GM06990 (cell line): ENCODE measurements around the gene HS6ST2.
A peak's percentile ranks its signal among the peaks of the same experiment; 100 is the strongest.

ENCODE experiments used
- DNase-seq: peaks from one replicate; pipeline ENCODE4 v3.0.0-alpha.2; 2011; ENCODE audit not compliant: insufficient read length; ENCODE audit errors: extremely low read depth
- H3K27me3 ChIP-seq: replicated peaks from 2 replicates; pipeline ENCODE4 v1.6.0; 2011; ENCODE audit warnings: low read length; ENCODE audit not compliant: control insufficient read depth, insufficient read depth
- H3K36me3 ChIP-seq: 2 replicates; pipeline ENCODE4 v1.5.1; 2011; ENCODE audit warnings: low read length; ENCODE audit not compliant: control insufficient read depth, insufficient read depth
- H3K4me3 ChIP-seq: replicated peaks from 2 replicates; pipeline ENCODE4 v1.5.1; 2011; ENCODE audit warnings: low read depth, mild to moderate bottlenecking, control low read depth, low read length
- TF ChIP-seq, protein P1 (sequence below): IDR thresholded peaks from 2 replicates; pipeline ENCODE4 v1.5.1; 2011; ENCODE audit warnings: low read length, control low read depth, mild to moderate bottlenecking, inconsistent platforms; ENCODE audit not compliant: insufficient read depth, poor library complexity, severe bottlenecking

Gene HS6ST2

DNA sequence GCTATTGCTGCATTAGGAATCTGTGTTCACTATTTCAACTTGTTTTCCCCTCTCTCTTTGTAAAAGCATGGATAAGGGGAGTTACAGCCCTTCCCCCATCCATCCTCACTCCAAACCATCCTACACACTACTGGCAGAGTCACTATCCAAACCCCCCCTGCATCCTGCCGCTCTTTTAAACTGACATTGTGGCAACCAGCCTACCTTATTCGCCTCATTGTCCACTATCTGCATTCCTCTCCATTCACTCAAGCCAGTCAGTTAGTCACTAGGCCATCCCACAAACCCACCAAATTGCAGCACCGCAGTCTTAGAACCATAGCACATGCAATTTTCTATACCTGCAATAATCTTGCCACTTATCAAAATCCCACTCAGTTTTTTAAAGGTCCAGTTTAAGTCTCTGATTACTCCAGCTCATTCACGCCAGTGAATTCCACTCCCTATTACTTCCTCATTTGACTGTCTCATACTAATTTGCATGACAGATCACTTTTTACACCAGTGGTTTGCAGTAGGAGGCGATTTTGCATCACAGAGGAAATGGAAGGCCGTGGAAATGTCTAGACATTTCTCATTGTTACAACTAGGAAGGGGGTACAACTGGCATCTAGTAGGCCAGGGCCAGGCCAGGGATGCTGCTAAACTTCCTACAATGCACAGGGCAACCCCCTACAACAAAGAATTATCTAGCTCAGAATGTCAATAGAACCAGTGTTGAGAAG is 181.8 kb downstream of the HS6ST2 start:
- DNase-seq: no peak
- Histone ChIP-seq H3K27me3 (no peaks in the 10 kb centered on the region; the same call in none of the 2 replicates), H3K36me3 (no peaks in the 10 kb centered on the region), H3K4me3 (no peak overlapping the region)
- TF ChIP-seq, protein P1, sequence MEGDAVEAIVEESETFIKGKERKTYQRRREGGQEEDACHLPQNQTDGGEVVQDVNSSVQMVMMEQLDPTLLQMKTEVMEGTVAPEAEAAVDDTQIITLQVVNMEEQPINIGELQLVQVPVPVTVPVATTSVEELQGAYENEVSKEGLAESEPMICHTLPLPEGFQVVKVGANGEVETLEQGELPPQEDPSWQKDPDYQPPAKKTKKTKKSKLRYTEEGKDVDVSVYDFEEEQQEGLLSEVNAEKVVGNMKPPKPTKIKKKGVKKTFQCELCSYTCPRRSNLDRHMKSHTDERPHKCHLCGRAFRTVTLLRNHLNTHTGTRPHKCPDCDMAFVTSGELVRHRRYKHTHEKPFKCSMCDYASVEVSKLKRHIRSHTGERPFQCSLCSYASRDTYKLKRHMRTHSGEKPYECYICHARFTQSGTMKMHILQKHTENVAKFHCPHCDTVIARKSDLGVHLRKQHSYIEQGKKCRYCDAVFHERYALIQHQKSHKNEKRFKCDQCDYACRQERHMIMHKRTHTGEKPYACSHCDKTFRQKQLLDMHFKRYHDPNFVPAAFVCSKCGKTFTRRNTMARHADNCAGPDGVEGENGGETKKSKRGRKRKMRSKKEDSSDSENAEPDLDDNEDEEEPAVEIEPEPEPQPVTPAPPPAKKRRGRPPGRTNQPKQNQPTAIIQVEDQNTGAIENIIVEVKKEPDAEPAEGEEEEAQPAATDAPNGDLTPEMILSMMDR: no peak

DNA sequence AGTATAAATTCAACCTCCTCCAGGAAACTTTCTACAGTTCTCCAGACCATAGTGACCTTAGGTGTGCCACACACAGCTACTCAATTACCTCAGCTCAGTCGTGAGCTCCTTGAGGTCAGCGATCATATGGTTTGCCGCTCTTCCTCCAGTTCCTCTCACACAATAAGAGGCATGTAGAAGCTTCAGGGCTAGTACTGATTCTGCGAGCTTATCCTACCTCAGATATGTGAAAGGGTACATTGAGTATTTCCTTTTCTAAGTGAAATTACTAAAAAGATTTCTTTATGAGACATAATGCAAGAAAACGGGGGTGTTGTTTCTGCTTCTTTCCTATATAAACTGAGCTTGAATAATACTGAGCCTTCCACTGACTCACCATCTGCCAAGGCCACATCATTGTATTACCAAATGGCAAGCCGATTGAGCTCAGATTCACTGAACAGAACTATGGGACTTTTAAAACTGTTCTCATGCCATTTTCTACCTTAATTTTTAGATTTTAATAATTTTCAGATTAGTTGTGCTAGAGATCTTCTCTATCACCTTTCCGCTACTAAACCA is 183.1 kb downstream of the HS6ST2 start:
- Histone ChIP-seq H3K36me3 (no peaks in the 10 kb centered on the region), H3K27me3 (no peaks in the 10 kb centered on the region; the same call in 1 of the 2 replicates), H3K4me3 (no peak overlapping the region)
- DNase-seq: peak; percentile 2
- TF ChIP-seq, protein P1: no peak

GRCh38 chrX:132774010-132774714 is 184.3 kb downstream of the HS6ST2 start:
- Histone ChIP-seq H3K4me3 (no peak overlapping the region), H3K27me3 (no peaks in the 10 kb centered on the region), H3K36me3 (no peaks in the 10 kb centered on the region)
- TF ChIP-seq, protein P1: no peak
- DNase-seq: no peak

- no peaks in the 10 kb centered on the region for H3K36me3 ChIP-seq
- no peak overlapping the region for H3K4me3 ChIP-seq
- no peak for DNase-seq
- TF ChIP-seq, protein P1: no peak
- H3K27me3 ChIP-seq: no peaks in the 10 kb centered on the region; the same call in 1 of the 2 replicates
Observed at GRCh38 chrX:132769609-132770008, 188.8 kb downstream of the HS6ST2 start.

DNA sequence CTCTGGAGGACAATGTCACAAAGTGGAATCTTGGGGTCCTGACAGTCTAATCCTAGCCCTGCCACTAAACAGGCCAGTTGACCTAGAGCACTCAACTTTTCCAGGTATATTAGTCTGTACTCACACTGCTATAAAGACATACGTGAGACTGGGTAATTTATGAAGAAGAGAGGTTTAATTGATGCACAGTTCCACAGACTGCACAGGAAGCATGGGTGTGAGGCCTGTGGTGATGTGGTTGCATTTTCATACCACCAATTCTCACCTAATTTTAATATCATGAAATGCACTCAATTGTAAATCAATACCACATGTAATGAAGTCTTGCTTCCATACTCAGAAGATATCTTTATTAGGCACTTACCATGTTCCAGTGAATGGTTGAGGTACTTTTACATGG is 192.0 kb downstream of the HS6ST2 start:
- H3K4me3 ChIP-seq: no peak overlapping the region
- TF ChIP-seq, protein P1: no peak
- no peaks in the 10 kb centered on the region for H3K36me3 ChIP-seq
- no peaks in the 10 kb centered on the region; the same call in 1 of the 2 replicates for H3K27me3 ChIP-seq
- no peak for DNase-seq
